Activated gamma-delta T cell treated with Interleukin-2 at 50 U/mL for 16 hours (primary cell): ENCODE results near the gene EEA1.

Experiments
- DNase-seq: peaks from one replicate; pipeline ENCODE4 v3.0.0-alpha.2; 2020

Gene EEA1

GRCh38 chr12:92933606-92934005, 4.5 kb upstream of the EEA1 start:
- DNase-seq, result no peak

GRCh38 chr12:92930421-92930820, 1.3 kb upstream of the EEA1 start:
- no peak for DNase-seq

DNA sequence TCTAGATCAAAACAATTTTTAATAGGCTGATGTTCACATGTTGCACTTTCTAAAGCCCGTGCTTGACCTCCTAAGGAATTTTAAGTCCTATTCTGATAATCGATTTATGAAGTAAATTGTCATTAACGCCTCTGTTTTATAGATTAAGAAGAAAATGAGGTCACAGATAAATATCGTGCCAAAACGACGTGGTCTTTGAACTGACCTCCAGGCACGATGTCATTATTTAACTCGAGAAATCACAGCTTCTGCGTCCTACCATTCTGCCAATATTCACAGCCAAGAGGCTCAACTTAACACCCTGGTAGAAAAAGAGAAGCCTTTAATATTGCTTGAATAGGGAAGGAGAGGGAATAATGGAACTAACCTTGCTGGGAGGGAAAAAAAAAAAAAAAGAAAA, 888 bp upstream of the EEA1 start:
- no peak for DNase-seq

GRCh38 chr12:92928421-92928961, 604 bp downstream of the EEA1 start:
- DNase-seq, result peak; percentile 20

DNA sequence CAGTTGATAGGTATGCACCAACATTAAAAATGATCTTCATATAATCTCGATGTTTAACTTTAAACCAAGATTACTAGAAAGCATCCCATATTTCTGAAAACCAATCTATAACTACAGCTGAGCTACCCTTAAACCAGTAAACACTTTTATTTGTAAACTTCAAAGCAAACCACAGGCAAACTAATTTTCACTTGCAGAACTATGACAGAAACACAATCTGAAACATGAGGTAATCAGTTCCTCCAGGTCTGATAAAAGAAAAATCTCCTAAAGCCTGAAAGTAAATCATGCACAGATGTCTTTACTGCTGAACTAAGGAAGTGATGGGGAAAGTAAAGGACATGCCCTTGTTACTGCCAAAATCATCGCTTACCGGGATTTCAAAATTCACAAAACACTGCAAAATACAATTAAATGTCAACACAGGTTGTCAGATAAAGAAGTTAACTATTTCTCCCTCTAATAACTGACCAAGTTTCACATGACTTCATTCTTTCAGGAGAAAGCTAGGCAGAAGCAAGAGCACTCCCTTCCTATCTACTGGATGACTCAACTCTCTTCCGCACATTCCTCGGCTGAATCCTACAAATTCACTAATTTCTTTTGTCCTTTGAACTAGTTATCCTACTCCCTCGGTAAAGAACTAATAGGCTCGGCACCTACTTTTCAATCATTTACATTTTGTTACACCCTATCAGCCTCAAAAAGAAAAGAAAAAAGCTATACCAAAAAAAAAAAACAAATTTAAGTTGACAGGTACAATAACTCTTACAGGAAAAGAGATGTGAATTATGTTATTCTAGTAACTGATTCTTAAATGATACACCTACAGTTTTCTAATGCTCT, 1.4 kb downstream of the EEA1 start:
- DNase-seq, result no peak

DNA sequence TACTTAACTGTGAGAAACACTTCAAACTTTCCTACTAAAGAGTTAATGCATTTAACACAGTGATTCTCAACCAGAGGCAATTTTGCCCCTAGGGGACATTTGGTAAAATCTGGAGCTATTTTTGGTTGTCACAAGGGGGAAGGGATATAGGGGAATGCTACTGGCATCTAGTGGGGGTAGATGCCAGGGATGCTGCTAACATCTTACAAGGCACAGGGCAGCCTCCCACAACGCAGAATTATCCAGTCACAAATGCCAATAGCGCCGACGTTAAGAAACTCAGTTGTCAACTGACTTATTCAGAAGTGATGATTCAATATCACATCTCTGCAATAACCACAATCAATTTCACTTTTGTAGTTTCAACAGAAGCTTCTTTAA, 2.0 kb downstream of the EEA1 start:
- DNase-seq, result no peak

DNA sequence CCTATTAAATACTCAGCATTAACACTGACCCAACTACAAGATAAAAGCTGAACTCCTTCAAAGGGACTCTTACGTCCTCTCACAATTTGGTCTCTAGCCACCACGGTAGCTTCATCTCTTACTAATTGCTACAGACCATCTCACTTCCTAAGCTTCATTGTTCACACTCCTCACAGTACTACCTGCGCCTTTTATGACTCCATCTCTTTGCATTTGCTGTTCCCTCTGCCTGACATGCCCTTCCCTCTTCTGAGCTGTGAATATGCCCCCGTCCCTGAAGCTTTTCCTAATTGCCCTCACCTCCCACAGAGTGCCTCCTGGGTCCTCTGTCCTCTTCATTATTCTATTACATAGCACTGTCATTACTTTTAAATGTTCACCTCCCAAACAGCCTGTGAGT, 2.5 kb downstream of the EEA1 start:
- no peak for DNase-seq

GRCh38 chr12:92921877-92922276, 7.2 kb downstream of the EEA1 start:
- no peak for DNase-seq

GRCh38 chr12:92915365-92915764, 13.7 kb downstream of the EEA1 start:
- DNase-seq, result no peak

DNA sequence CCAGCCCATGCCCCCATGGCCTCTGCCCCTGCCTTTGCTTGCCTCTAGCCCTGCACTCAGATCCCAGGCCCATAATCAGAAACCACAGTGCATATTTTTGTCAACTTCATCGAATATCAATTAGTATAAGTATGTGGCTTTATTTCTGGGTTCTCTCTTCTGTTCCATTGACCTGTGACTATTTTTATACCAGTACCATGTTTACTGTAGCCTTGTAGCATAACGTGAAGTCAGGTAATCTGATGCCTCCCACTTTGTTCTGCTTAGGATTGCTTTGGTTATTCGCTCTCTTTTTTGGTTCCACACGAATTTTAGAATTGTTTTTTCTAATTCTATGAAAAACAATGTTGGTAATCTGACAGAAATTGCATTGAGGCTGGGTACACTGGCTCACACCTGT, 14.9 kb downstream of the EEA1 start:
- no peak for DNase-seq

GRCh38 chr12:92912672-92913071, 16.4 kb downstream of the EEA1 start:
- DNase-seq, result no peak

GRCh38 chr12:92912052-92912451, 17.0 kb downstream of the EEA1 start:
- DNase-seq, result no peak

DNA sequence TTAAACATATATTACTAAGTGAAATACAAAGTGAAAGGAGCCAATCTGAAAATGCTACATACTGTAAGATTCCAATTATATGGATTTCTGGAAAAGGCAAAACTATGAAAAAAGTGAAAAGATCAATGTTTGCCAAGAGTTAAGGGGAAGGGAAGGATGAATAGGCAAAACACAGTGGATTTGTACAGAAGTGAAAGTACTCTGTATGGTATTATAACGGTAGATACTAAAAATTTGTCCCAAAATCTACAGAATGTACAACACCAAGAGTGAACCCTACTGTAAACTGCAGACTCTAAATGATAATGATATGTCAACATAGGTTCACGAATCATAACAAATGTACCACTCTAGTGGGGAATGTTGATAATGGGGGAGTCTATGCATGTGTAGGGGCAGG, 17.8 kb downstream of the EEA1 start:
- DNase-seq, result no peak

DNA sequence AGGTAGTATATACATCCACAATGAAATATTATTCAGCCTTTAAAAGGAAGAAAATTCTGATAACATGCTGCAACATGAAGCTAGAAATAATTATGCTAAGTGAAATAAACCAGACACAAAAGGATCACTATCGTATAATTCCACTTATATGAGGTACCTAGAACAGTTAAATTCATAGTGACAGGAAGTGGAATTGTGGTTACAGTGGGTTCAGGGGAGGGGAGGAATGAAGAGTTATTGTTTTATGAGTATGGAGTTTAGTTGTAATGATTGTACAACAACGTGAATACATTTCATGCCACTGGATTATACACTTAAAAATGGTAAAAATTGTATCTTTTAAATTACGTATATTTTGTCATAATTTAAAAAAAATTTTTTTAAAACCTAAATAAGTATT, 21.0 kb downstream of the EEA1 start:
- DNase-seq, result no peak

DNA sequence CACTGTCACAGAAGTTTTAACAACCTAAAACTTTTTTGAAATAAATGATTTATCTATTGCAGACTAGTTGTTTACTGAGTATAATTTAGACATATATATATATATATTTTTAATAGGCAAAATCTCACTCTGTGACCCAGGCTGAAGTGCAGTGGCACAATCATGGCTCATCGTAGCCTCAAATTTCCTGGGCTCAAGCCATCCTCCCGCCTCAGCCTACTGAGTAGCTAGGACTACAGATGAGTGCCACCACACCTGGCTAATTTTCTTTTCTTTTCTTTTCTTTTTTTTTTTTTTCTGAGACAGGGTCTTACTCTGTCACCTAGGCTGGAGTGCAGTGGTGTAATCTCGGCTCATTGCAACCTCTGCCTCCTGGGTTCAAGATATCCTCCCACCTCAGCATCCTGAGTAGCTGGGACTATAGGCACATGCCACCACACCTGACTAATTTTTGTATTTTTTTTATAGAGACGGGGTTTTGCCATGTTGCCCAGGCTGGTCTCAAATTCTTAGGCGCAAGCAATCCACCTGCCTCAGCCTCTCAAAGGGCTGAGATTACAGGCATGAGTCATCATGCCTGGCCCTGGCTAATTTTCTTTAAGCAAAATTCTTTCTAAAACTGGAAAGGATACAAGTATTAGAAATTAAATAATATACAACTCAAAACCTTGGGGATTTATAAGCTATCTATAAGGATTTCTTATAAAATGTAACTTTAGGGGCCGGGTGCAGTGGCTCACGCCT, 23.1 kb downstream of the EEA1 start:
- DNase-seq, result no peak

- no peak for DNase-seq
These were observed 23.8 kb downstream of the EEA1 start for GRCh38 chr12:92905258-92905810.

GRCh38 chr12:92900941-92901340, 28.2 kb downstream of the EEA1 start:
- no peak for DNase-seq

GRCh38 chr12:92899386-92900001, 29.6 kb downstream of the EEA1 start:
- DNase-seq, result no peak

GRCh38 chr12:92898755-92899154, 30.3 kb downstream of the EEA1 start:
- DNase-seq, result no peak

DNA sequence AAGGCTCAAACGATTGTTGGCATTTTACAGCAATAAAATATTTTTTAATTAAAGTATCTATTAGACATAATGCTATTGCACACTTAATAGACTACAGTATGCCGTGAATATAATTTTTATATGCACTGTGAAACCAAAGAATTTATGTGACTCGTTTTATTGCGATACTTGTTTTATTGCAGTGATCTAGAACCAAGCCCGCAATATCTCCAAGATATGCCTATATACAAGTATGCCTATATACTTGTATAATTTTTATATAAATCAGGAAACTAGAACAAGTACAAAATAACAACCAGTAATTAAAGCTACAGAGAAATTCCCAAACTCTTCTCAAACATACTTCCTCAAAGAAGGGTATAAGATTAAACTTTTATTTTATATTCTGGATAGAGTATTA, 31.3 kb downstream of the EEA1 start:
- no peak for DNase-seq

- DNase-seq, result no peak
These were observed 38.4 kb downstream of the EEA1 start for GRCh38 chr12:92890601-92891106.

- no peak for DNase-seq
These were observed 43.0 kb downstream of the EEA1 start for GRCh38 chr12:92886131-92886530.

- no peak for DNase-seq
These were observed 49.3 kb downstream of the EEA1 start for GRCh38 chr12:92879698-92880322.
